Measurements from ENCODE around the gene NECTIN3. TPM values are rescaled to one million over a fixed set of nuclear protein-coding genes. Genes with fewer than 3 reads are reported as not detected.

NECTIN3 gene
- total RNA-seq, 2 donors from 2014 or later: 12.2 to 13.2 TPM

DNA sequence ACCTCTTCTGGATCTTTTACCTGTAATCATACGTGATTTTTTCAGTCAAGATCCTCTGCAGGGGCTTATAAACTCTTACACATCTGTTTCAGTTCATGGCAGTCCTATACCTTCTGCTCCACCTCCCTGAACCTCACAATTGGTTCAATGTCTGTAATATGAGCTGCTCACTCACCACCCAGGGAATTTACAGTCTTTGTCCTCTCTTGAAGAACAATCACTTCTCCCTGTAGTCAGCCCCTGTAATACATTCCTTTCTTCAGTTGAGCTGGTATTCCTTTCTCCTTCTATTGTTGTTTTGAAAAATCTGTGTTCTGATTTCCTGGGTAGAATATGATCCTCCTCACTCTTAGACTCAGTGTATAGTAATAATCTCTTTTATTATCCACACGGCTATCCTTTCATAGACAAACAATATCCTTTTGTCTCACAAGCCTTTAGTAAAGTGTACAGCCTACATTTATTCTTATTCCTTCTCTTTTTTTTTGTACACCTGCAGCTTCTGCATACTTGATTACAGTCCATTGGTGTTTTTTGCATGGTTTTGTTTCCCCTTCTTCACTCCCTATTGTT, 101.8 kb downstream of the NECTIN3 start:
- intact Hi-C loops (cut with DNase I): no loop called here
- ATAC-seq: no peak

DNA sequence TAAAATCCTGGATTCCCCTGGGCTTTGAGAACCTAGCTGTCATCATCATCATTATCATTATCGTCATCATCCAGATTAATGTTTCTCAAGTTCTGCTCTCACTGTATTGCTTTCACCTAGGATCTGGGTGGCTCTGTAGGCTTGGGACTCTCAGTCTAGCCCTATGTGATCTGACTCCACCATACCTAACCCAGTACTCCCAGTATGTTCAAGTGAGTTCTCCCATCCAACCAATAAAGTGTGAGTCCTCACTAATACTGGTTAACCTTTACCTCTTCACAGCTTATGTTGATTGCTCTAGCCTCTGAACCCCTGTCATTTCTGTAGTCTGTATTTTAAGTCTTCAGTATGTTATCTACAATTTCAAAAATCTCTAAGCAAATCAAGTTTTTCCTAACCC, 102.3 kb downstream of the NECTIN3 start:
- ATAC-seq (no peak), DNase-seq (no peak)
- intact Hi-C loops (cut with DNase I): no loop called here

More for the DNA sequence above, 101.8 kb downstream of the NECTIN3 start:
- no peak for DNase-seq

GRCh38 chr3:111190518-111190917, 118.9 kb downstream of the NECTIN3 start:
- intact Hi-C loops (cut with DNase I): no loop called here
- DNase-seq (no peak), ATAC-seq (no peak)

GRCh38 chr3:111193472-111193871, 121.9 kb downstream of the NECTIN3 start:
- intact Hi-C loops (cut with DNase I): no loop called here
- DNase-seq (no peak), ATAC-seq (no peak)

DNA sequence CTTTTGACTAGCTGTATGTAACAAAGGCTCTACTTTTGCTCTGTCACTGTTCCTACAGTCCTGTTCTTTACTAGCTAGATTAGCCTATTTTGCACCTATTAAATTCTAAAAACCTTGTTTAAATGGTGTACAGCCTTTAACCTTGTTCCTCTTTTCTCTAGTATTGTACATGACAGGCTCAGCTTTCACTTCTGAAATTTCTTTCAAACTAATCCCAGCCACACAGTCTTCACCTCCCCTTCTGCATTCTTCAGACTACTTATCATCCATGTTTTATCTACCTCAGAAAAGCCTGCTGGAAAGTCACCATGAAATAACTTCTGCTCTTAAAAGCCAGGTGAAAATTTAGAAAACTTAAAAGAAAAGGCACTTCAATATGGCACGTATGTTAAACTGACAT, 122.4 kb downstream of the NECTIN3 start:
- intact Hi-C loops (cut with DNase I): no loop called here
- DNase-seq (no peak), ATAC-seq (no peak)

DNA sequence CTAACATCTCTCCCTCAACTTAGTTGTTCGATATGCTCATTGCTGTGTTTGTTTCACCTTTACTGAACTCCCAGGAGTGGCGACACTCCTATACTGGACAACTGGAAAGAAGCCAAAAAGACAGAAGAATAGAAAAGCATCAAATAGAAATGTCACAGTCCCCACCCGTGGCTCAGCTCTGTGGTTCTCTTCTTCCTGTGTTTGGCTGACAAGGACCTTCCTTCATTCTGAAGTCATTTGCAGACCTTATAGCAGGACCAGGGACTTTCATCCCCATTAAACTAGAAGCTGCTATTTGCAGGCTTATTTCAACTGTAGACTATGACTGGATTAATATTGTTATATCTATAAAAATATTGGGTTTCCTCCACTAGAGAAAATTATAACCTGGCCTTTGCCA, 125.9 kb downstream of the NECTIN3 start:
- ATAC-seq (no peak), DNase-seq (no peak)
- intact Hi-C loops (cut with DNase I): no loop called here

GRCh38 chr3:111200027-111200426, 128.4 kb downstream of the NECTIN3 start:
- DNase-seq (no peak), ATAC-seq (no peak)
- intact Hi-C loops (cut with DNase I): no loop called here

- intact Hi-C loops (cut with DNase I): no loop called here
These were observed 138.5 kb downstream of the NECTIN3 start for GRCh38 chr3:111210003-111210711.

GRCh38 chr3:111210866-111211564, 139.4 kb downstream of the NECTIN3 start:
- DNase-seq (no peak), ATAC-seq (no peak)
- intact Hi-C loops (cut with DNase I): no loop called here

More at GRCh38 chr3:111210003-111210711, 138.5 kb downstream of the NECTIN3 start:
- DNase-seq (no peak), ATAC-seq (no peak)

DNA sequence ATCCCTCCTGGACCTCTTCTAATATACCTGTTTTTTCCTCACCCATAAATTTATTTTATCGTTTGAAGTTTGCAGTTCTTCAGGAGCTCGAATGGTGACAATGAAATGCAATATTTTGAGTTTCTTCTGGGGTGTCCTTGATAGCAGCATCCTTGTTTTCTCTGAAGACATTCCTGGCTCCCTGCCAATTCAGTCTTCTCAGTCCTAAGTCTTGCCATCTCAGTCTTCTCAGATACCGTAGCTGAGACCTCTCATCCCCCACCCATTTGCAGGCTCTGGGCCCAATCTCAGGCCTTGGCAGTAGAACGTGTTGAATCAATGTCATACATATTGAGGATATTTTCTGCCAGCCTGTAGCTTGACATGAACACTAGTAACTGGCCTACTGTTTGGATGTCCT, 140.9 kb downstream of the NECTIN3 start:
- intact Hi-C loops (cut with DNase I): no loop called here
- DNase-seq: no peak
- no peak for ATAC-seq

GRCh38 chr3:111215481-111215880, 143.9 kb downstream of the NECTIN3 start:
- intact Hi-C loops (cut with DNase I): no loop called here
- DNase-seq (no peak), ATAC-seq (no peak)

DNA sequence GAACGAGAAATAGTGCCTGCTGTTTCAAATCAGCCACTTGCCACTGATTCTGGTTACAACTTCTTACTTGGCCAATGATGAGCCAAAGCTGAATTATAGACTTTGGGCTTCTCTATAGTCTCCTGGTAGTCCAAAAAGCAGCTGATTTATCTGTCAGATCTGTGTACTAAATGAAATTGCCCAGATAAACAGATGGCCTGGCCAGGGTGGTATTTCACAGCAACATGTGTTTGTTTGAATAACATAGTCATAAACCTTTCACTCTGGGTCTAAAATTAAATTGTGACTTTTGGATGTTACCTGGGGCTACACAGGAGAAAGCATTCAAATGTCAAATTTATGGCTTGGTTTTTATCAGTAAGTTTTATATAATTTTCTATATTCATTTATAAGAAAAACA, 147.0 kb downstream of the NECTIN3 start:
- DNase-seq (no peak), ATAC-seq (no peak)
- intact Hi-C loops (cut with DNase I): no loop called here

DNA sequence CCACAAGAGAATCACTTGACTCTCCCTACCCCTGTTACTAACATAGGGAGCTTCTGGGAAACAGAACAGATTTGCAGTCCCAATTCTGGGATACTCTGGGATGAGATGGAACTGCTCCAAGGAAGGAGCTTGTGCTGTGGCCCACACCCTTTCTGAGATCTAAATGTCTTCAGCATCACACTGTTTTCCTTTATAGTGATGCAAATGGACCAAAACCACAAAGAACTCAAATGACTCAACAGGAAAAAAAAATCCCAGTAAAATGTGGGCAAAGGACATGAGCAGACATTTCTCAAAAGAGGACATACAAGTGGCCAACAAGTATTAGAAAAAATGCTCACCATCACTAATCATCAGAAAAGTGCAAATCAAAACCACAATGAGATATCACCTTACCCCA, 155.6 kb downstream of the NECTIN3 start:
- no peak for DNase-seq
- ATAC-seq: no peak
- intact Hi-C loops (cut with DNase I): no loop called here

GRCh38 chr3:111229301-111229700, 157.7 kb downstream of the NECTIN3 start:
- intact Hi-C loops (cut with DNase I): no loop called here
- ATAC-seq (no peak), DNase-seq (no peak)

DNA sequence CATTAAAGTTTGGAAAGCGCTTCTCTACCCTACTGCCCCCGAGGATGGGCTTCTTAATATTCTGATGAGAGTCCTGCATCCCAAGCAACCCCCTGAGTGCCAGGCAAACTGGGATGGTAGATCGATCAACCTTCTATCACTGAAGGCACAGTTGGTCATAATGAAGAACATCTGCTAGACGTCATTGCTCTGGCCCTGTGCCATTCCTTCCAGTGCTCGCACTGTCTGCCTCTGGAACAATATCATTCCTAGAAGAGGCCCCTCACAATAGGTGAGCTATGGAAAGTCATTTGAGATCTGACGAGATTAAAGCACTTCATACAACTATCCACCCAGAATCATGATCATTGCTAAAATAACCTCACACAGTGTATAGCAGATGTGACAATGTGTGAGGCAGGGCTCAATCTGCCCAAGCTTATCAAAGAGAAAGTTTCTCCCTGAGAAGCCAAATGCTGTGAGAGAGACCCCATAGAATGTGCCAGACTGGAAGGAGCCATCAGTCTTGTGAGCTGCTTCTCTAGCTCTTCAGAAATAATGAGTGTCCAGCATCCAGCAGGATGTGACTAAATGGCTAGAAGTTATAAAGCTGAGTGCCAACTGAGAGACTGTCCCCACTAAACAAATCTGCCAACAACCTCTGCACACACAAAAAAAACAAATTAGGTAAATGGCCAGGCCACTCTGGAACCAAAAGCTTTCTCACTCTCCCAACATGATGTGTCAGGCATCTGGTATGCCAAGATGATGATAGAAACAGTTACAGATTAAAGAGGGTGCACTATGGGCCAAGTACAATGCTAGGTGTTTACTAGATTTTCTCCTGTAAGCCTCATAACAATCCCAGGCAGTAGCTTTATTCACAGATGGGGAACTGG, 165.5 kb downstream of the NECTIN3 start:
- DNase-seq (no peak), ATAC-seq (no peak)
- intact Hi-C loops (cut with DNase I): no loop called here

GRCh38 chr3:111237946-111238345, 166.3 kb downstream of the NECTIN3 start:
- ATAC-seq (no peak), DNase-seq (no peak)
- intact Hi-C loops (cut with DNase I): no loop called here

GRCh38 chr3:111238885-111239284, 167.3 kb downstream of the NECTIN3 start:
- peak in 1 of 2 donors; percentile 30 for ATAC-seq

GRCh38 chr3:111241960-111242359, 170.3 kb downstream of the NECTIN3 start:
- no peak for DNase-seq

More at GRCh38 chr3:111238885-111239284, 167.3 kb downstream of the NECTIN3 start:
- intact Hi-C loops (cut with DNase I): no loop called here
- DNase-seq: no peak

More at GRCh38 chr3:111241960-111242359, 170.3 kb downstream of the NECTIN3 start:
- intact Hi-C loops (cut with DNase I): no loop called here
- no peak for ATAC-seq
